ENCODE measurements around the gene ANKRD63.

Gene ANKRD63

DNA sequence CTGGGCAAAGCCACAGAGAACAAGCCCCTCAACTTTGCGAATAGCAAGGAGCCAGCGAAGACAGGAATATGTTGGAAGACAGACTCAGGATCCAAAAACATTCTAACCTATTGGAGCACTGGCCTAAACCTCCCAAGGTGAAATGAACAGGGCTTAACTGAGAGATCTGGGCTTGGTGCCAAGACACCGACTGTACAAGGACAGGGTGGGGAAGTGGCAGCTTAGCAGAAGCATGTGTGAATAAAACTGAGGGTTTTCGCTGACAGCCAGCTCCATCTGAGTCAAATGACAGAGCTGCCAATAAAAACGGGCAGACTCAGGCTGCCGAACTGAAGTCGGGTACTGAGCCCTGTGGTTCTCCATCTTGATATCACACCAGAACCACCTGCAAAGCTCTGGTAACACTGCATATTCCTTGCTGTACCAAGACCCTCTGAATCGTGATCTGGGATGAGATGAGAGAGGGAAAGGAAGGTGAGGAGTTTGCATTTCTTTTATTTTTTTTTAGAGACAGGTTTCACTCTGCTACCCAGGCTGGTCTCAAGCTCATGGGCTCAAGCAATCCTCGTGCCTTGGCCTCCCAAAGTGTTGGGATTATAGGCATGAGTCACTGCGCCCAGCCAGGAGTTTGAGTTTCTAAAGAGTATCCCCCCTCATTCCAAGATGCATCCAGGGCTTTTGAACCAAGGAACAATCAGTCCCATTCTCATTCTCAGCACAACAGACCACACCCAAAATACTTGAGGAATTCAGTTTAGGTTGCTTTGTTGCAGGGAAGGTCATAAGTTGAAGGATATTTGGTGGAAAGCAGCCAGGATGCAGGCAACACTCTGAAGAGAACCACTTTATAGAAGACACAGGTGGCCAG lies 30.9 kb upstream of the ANKRD63 start:
- in situ Hi-C loops (cut with MboI; ENCODE audit: low sequenced_read_pairs), result no loop called here

DNA sequence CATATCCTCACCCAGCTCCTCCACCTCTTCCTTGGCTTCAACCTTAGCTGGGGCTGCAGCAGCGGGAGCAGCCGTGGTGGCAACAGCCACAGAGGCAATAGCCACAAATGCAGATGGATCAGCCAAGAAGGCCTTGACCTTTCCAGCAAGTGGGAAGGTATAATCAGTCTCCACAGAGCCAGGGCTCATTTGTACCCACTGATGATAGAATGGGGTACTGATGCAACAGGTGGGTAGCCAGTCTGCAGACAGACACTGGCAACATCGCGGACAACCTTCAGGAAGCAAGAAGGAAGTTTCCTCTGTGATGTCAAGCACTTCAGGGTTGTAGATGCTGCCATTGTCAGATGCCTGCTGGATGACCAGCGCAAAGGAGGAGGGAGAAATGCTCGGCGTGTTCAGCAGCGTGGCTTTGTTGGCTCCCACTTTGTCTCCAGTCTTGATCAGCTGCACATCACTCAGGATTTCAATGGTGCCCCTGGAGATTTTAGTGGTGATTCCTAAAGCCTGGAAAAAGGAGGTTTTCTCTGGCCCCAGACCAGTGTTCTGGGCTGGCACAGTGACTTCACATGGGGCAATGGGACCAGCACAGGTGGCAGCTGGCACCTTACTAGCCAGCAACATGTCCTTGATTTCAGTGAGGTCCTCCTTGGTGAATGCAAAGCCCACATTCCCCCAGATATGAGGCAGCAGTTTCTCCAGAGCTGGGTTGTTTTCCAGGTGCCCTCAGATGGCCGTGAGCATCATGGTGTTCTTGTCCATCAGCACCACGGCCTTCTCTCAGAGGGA lies 29.7 kb upstream of the ANKRD63 start:
- in situ Hi-C loops (cut with MboI; ENCODE audit: low sequenced_read_pairs), result no loop called here

DNA sequence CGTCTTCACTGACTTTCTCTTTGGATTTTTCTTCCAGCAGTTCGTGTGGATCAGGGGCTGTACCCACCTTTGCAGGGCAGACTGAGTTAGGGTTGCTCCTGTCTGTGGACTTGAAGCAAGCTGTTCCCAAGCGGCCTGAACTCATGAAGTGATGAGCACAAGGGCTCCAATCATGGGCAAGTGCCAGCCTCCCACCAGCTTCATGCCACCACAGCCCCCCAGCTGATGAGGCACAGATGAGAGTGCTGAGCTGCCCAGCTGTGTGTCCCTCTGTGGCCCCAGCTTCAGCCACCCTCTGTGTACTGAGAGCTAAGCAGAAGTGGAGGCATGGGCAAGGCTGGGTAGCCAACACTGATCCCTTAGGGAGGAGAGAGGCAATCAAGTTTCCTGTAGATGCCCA lies 28.1 kb upstream of the ANKRD63 start:
- in situ Hi-C loops (cut with MboI; ENCODE audit: low sequenced_read_pairs), result no loop called here

- in situ Hi-C loops (cut with MboI; ENCODE audit: low sequenced_read_pairs), result no loop called here
These were observed 27.4 kb upstream of the ANKRD63 start for GRCh38 chr15:40310001-40310959.

DNA sequence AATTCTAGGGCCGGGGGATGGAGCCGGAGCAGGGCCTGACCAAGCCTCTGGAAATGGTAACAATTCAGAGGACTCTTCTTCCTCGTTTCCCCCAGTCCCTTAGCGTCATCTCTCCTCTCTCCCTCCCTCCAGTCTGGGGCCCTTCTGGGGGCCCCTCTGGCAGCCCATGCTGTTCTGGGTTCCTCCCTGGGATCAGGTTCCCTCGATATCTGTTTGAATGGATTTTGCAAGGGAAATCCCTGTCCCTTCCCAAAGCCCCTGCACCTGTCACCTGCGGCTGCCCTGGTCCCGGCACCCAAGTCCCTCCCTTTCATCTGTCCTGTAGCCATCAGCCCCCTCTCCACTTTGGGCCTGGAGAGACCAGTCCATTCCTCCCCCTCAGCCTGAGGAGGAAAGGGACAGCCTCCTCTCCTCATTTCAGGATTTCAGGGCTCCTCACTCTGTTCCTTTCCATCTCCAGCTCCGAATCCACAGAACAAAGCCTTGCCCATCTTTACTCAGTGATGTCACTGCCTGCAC lies 26.5 kb upstream of the ANKRD63 start:
- in situ Hi-C loops (cut with MboI; ENCODE audit: low sequenced_read_pairs), result no loop called here

DNA sequence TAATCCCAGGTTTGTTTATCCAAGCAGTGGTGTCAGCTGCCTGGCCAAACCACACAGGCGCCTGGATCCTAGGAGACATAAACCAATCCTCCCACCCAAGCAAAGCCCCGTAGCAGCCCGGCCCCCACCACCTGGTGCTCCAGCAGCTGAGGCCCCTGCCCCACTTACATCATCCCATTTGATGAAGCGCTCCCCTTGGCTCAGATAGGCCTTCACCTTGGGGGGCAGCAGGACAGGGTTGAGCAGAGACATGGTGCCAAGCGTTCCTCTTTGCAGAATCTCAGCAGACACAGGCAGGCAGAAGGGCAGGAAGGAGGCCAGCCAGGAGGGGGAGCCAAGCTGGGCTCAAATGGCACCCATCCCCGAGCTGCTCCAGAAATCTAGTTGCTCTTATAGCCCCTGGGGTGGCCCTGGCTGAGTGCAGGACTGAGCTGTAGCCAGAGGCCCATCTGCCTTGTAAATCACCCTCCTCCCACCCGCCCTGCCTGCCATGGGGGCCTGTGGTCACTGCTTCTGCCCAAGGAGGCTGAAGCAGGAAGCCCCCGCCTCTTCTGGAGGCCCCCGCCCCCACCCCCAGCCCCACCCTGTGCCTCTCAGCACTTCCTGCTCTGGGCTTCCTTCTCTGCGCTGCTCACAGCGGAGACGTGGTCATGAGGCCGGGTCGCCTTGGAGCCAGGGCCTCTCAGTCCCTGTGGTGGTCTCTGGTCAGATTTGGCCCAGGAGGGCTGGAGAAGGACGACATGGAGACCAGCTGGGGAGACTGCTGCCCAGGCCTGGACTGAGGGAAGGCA lies 24.8 kb upstream of the ANKRD63 start, which contains the start of gene PLCB2:
Gene PLCB2, minus strand, starts transcription at position 515 of the 791 bp plus-strand sequence. Its CDS starts 263 bp downstream, at position 252.
- in situ Hi-C loops (cut with MboI; ENCODE audit: low sequenced_read_pairs), result no loop called here

DNA sequence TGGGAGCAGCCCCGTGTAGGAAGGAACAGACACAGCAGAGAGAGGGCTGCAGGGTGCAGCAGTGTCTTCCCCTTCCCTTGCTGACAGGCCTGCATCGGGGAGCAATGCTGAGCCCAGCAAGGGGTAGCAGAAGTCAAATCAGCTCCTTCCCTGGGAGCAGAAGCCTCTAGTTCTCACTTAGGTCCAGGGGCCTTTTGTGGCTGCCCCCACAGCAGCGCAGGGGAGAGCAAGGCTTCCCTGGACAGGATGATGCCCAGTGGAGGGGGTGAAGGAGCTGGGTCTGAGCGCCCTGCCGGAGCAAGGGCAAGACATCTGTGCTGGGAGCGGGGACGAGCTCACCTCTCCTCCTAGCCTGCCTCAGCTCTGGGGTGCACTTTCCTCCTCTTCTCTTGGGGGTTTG lies 24.0 kb upstream of the ANKRD63 start:
- in situ Hi-C loops (cut with MboI; ENCODE audit: low sequenced_read_pairs), result no loop called here

- in situ Hi-C loops (cut with MboI; ENCODE audit: low sequenced_read_pairs), result no loop called here
These were observed 23.5 kb upstream of the ANKRD63 start for GRCh38 chr15:40306371-40306770.

- in situ Hi-C loops (cut with MboI; ENCODE audit: low sequenced_read_pairs), result no loop called here
These were observed 22.4 kb upstream of the ANKRD63 start for GRCh38 chr15:40305281-40305680.

DNA sequence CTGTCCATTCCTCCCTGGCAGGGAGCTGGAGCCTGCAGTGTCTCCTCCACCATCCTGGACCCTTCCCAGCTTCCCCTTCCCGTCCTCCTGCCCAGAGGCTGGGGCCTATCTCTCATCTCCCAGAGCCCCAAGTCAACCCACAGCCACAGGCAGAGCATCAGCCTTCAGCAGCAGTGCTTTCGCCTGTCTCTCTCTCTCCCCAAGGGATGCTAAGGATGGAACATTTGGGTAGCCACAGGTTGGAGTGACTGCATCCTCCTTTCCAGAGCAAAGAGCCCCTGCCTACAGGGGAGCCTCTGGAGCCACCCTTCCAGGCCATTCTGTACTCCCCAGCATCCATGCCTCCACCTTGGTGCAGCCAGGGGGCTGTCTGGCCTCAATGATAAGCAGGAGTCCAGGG lies 20.7 kb upstream of the ANKRD63 start:
- in situ Hi-C loops (cut with MboI; ENCODE audit: low sequenced_read_pairs), result no loop called here

- in situ Hi-C loops (cut with MboI; ENCODE audit: low sequenced_read_pairs), result no loop called here
These were observed 20.1 kb upstream of the ANKRD63 start for GRCh38 chr15:40302981-40303380.

DNA sequence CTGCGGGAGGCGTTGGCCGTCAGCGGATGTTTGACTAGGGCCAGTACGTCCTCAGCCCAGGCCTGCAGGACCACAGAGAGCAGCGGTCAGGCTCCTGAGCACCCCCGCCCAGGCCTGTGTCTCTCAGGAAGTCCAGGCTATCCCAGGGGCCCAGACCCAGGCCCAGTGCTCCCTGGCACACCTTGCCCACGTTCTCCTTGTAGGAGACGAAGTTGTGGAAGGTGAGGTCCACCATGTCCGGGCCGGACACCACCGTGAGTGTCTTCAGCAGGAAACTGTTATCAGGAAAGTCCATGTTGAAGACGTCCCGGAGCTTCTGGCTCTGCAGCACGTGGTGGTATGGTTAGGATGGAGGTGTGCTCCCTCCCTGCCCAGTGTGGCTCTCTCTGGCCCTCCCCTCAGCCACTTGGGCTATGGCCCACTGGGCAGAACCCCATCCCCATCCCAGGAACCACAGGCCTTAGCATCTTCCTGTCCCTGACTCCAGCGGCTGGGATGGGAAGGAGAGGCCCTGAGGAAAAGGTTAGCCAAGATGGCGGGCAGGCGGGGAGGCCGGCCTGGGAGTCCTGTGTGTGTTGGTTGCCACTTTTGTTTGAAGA lies 19.5 kb upstream of the ANKRD63 start:
- in situ Hi-C loops (cut with MboI; ENCODE audit: low sequenced_read_pairs), result no loop called here

GRCh38 chr15:40301467-40302179 lies 18.8 kb upstream of the ANKRD63 start:
- in situ Hi-C loops (cut with MboI; ENCODE audit: low sequenced_read_pairs), result no loop called here

GRCh38 chr15:40300771-40301170 lies 17.9 kb upstream of the ANKRD63 start:
- in situ Hi-C loops (cut with MboI; ENCODE audit: low sequenced_read_pairs), result no loop called here

- in situ Hi-C loops (cut with MboI; ENCODE audit: low sequenced_read_pairs), result no loop called here
These were observed 17.5 kb upstream of the ANKRD63 start for GRCh38 chr15:40300367-40300766.

DNA sequence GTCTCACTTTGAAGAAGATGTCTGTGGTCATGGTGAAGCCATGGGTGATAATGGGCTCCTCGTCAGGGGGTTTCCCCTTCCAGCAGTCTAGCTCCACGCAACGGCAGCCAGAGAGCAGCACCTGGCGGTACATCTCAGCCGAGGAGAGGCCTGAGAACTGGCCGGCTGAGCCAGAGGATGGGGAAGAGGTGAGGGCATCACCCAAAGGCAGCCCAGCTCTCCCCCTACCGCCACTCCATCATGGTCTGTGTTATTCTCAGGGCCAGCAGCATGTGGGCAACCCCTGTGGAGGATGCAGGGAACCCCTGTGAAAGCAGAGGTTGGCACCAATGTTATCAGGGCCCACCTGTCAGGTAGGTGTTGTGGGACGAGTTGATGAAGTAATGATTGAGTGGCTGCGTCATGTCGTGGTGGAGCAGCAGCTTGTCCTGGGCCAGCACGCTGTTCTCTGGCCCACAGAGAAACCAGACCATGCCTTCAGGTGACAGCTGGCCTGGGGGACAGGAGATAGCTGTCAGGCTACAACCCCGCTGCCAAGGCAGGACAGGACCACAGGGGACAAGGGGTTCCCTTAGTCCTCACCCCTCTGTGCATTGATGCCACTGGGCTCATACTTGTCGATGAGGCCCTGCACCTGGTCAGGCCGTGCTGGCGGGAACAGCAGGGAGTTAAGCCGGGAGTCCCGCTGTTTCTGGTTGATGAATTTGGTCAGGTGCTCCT lies 15.5 kb upstream of the ANKRD63 start:
- in situ Hi-C loops (cut with MboI; ENCODE audit: low sequenced_read_pairs), result no loop called here

- in situ Hi-C loops (cut with MboI; ENCODE audit: low sequenced_read_pairs), result no loop called here
These were observed 14.5 kb upstream of the ANKRD63 start for GRCh38 chr15:40297356-40297755.

DNA sequence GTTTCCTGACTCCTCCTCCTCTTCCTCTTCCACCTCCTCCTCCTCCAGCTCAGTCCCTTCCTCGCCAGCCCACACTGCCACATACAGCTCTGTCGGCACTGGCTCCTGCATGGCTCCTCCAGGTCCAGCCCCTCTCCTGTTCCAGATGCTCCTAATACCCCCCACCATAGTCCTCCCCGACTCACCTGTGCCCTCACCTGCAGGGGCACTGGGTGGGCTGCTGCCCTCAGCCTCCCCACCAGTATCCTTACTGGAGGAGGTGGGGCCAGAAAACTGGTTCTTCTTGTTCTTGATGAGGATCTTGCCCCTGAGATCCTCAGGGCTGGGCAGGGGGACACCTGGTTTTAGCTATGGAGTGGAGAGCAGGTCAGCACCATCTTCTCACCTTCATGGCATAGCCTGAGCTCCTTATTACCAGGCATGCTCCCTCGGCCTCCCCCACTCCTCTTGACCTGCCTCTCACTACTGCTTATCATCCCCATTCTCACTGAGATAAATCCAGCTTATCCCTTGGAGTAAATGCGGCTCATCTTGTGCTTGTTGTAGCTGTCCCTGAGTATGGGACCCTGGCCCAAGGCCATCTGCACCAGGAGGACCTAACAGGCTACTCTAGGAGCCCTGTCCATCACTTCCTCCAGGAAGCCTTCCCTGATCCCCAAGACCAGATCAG lies 13.8 kb upstream of the ANKRD63 start:
- in situ Hi-C loops (cut with MboI; ENCODE audit: low sequenced_read_pairs), result no loop called here
